Measurements from ENCODE around the gene ARHGEF7.

Gene ARHGEF7

GRCh38 chr13:111175372-111175771 lies 60.3 kb downstream of the ARHGEF7 start:
- peaks cover 14% of the 10 kb centered on the region for H3K36me3 ChIP-seq (ENCODE audit: control insufficient read depth, insufficient read depth, low read length)
- H3K4me3 ChIP-seq (replicated peaks; ENCODE audit: low read depth, low read length): no peak overlapping the region
- no peak for DNase-seq (ENCODE audit: extremely low read depth, insufficient read length)
- H3K27me3 ChIP-seq (replicated peaks; ENCODE audit: control insufficient read depth, insufficient read depth, low read length): no peaks in the 10 kb centered on the region
- TF ChIP-seq CTCF (IDR thresholded peaks at IDR 0.05; ENCODE audit: insufficient read depth, low read length, poor library complexity, severe bottlenecking): no peak

- Histone ChIP-seq H3K27me3 (replicated peaks; ENCODE audit: control insufficient read depth, insufficient read depth, low read length) (no peaks in the 10 kb centered on the region), H3K36me3 (ENCODE audit: control insufficient read depth, insufficient read depth, low read length) (peaks cover 14% of the 10 kb centered on the region), H3K4me3 (replicated peaks; ENCODE audit: low read depth, low read length) (no peak overlapping the region)
- TF ChIP-seq CTCF (IDR thresholded peaks at IDR 0.05; ENCODE audit: insufficient read depth, low read length, poor library complexity, severe bottlenecking): no peak
- DNase-seq (ENCODE audit: extremely low read depth, insufficient read length): no peak
Observed at GRCh38 chr13:111175935-111176334, 60.8 kb downstream of the ARHGEF7 start.

GRCh38 chr13:111176421-111176820 lies 61.3 kb downstream of the ARHGEF7 start:
- no peaks in the 10 kb centered on the region for H3K27me3 ChIP-seq (replicated peaks; ENCODE audit: control insufficient read depth, insufficient read depth, low read length)
- DNase-seq (ENCODE audit: extremely low read depth, insufficient read length): no peak
- H3K36me3 ChIP-seq (ENCODE audit: control insufficient read depth, insufficient read depth, low read length): peaks cover 14% of the 10 kb centered on the region
- TF ChIP-seq CTCF (IDR thresholded peaks at IDR 0.05; ENCODE audit: insufficient read depth, low read length, poor library complexity, severe bottlenecking): no peak
- H3K4me3 ChIP-seq (replicated peaks; ENCODE audit: low read depth, low read length): no peak overlapping the region

- peak; percentile 64 for DNase-seq (ENCODE audit: extremely low read depth, insufficient read length)
- Histone ChIP-seq H3K4me3 (replicated peaks; ENCODE audit: low read depth, low read length) (no peak overlapping the region), H3K36me3 (ENCODE audit: control insufficient read depth, insufficient read depth, low read length) (peaks cover 13% of the 10 kb centered on the region), H3K27me3 (replicated peaks; ENCODE audit: control insufficient read depth, insufficient read depth, low read length) (no peaks in the 10 kb centered on the region)
- TF ChIP-seq CTCF (IDR thresholded peaks at IDR 0.05; ENCODE audit: insufficient read depth, low read length, poor library complexity, severe bottlenecking): no peak
Observed at GRCh38 chr13:111177081-111177711, 62.1 kb downstream of the ARHGEF7 start.

GRCh38 chr13:111177921-111178320 lies 62.8 kb downstream of the ARHGEF7 start:
- no peak for DNase-seq (ENCODE audit: extremely low read depth, insufficient read length)
- Histone ChIP-seq H3K36me3 (ENCODE audit: control insufficient read depth, insufficient read depth, low read length) (peaks cover 11% of the 10 kb centered on the region), H3K4me3 (replicated peaks; ENCODE audit: low read depth, low read length) (no peak overlapping the region), H3K27me3 (replicated peaks; ENCODE audit: control insufficient read depth, insufficient read depth, low read length) (no peaks in the 10 kb centered on the region)
- no peak for TF ChIP-seq CTCF (IDR thresholded peaks at IDR 0.05; ENCODE audit: insufficient read depth, low read length, poor library complexity, severe bottlenecking)

GRCh38 chr13:111178402-111178801 lies 63.3 kb downstream of the ARHGEF7 start:
- H3K27me3 ChIP-seq (replicated peaks; ENCODE audit: control insufficient read depth, insufficient read depth, low read length): no peaks in the 10 kb centered on the region
- no peak overlapping the region for H3K4me3 ChIP-seq (replicated peaks; ENCODE audit: low read depth, low read length)
- peaks cover 9% of the 10 kb centered on the region for H3K36me3 ChIP-seq (ENCODE audit: control insufficient read depth, insufficient read depth, low read length)
- TF ChIP-seq CTCF (IDR thresholded peaks at IDR 0.05; ENCODE audit: insufficient read depth, low read length, poor library complexity, severe bottlenecking): no peak
- no peak for DNase-seq (ENCODE audit: extremely low read depth, insufficient read length)

All from GM06990 (cell line).